Activated T-cell treated with anti-CD3 and anti-CD28 coated beads, Interleukin-2, amount 50 U/mL, for 72 hours (primary cell): ENCODE measurements around the gene SCN1A. TPM values are rescaled to one million over a fixed set of nuclear protein-coding genes. Genes with fewer than 3 reads are reported as not detected.

Source experiments
- ATAC-seq, 2 donors: fragments of 150-1000 bp; cut with Tn5 transposase; replicated peaks in 1 of 2; 2 replicates each; pipeline ENCODE4 v1.10.0; 2021; ENCODE audit warnings: moderate library complexity in 2 of 2, mild to moderate bottlenecking in 1 of 2
- DNase-seq, 2 donors: peaks; one replicate each; pipeline ENCODE4 v3.0.0; 2021 to 2022; ENCODE audit warnings: mixed read lengths in 1 of 2
- H3K27ac Mint-ChIP-seq: one replicate; pipeline ENCODE4 v1.8.0; 2022; ENCODE audit warnings: mild to moderate bottlenecking, moderate library complexity, mixed read lengths
- H3K27me3 Mint-ChIP-seq: one replicate; pipeline ENCODE4 v1.8.0; 2022; ENCODE audit warnings: low read depth, mixed read lengths
- H3K36me3 Mint-ChIP-seq, 2 donors: one replicate each; pipeline ENCODE4 v1.8.0; 2022; ENCODE audit warnings: mixed read lengths in 2 of 2, mild to moderate bottlenecking in 1 of 2; ENCODE audit not compliant: insufficient read depth in 2 of 2
- H3K4me1 Mint-ChIP-seq: one replicate; pipeline ENCODE4 v1.8.0; 2022; ENCODE audit warnings: low read depth, mixed read lengths
- H3K4me3 Mint-ChIP-seq, 2 donors: one replicate each; pipeline ENCODE4 v1.8.0; 2022; ENCODE audit warnings: mild to moderate bottlenecking in 2 of 2, mixed read lengths in 2 of 2, moderate library complexity in 2 of 2
- H3K9me3 Mint-ChIP-seq, 2 donors: one replicate each; pipeline ENCODE4 v1.8.0; 2022; ENCODE audit warnings: mixed read lengths in 2 of 2
- total RNA-seq, 2 donors: library from RNA; stranded (reverse); gene quantifications; one replicate each; pipeline ENCODE4 v1.2.3, GENCODE V29; 2022

The SCN1A gene
- total RNA-seq, 2 donors from 2014 or later: not detected

- ATAC-seq: no peak
- H3K4me3 Mint-ChIP-seq: no peak overlapping the region
- no peaks in the 10 kb centered on the region for H3K9me3 Mint-ChIP-seq
- no peak for DNase-seq
- H3K4me1 Mint-ChIP-seq: no peaks in the 10 kb centered on the region
- peaks cover 8 to 20% of the 10 kb centered on the region in 2 donors for H3K36me3 Mint-ChIP-seq
- no peaks in the 10 kb centered on the region for H3K27me3 Mint-ChIP-seq
- H3K27ac Mint-ChIP-seq: no peak overlapping the region
Measured at GRCh38 chr2:165941827-165942226, 186.0 kb downstream of the SCN1A start.

- H3K27ac Mint-ChIP-seq: no peak overlapping the region
- no peaks in the 10 kb centered on the region for H3K27me3 Mint-ChIP-seq
- DNase-seq (no peak), ATAC-seq (no peak)
- H3K9me3 Mint-ChIP-seq: no peaks in the 10 kb centered on the region
- no peaks in the 10 kb centered on the region for H3K4me1 Mint-ChIP-seq
- peaks cover 11 to 18% of the 10 kb centered on the region in 2 donors for H3K36me3 Mint-ChIP-seq
- H3K4me3 Mint-ChIP-seq: no peak overlapping the region
Measured at GRCh38 chr2:165938237-165938636, 189.6 kb downstream of the SCN1A start.

Other genes with a start within 250 kb of the SCN1A start
- gene TTC21B, start 174.2 kb downstream of the SCN1A start, total RNA-seq: 10 to 100 TPM; 24.9 to 26.8 TPM
- under 1 TPM; 0.12 to 0.38 TPM for gene SCN9A, start 247.9 kb upstream of the SCN1A start, total RNA-seq